ENCODE data around the gene CTSZ.

DNA sequence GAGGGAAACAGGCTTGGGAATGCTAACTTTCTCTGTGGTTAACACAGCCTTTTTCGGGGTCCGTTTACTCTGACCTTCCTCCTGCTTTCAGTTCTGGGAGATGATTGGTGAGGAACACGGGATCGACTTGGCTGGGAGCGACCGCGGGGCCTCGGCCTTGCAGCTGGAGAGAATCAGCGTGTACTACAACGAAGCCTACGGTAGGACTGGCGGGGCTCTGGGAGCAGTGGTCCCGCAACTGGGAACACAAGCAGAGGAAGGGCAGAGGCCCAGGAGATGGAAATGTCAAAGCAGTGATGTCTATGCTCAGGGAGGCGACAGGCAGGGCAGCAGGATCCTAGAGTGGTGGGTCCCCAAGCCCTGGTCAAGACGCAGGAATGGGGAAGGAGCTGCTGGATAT, 15.7 kb upstream of the CTSZ start:
- TF ChIP-seq CTCF (IDR thresholded peaks at IDR 0.05) (no peak), POLR2A (IDR thresholded peaks at IDR 0.05) (no peak)

Data from uterus (tissue), 2 donors.